Heart left ventricle (tissue), 13 donors: Measurements from ENCODE around the gene CTNNA1.

Experiments
- POLR2A ChIP-seq, 2 donors: fragments of 450-650 bp; IDR thresholded peaks; one replicate each; pipeline ENCODE4 v1.6.1; 2017; ENCODE audit warnings: antibody characterized with exemption in 2 of 2, mild to moderate bottlenecking in 2 of 2, moderate library complexity in 2 of 2
- TF ChIP-seq, protein P1 (sequence below), 12 donors: fragments of 200-600 bp; sonication (generic) in 4 of 12; IDR thresholded peaks; one replicate each; pipeline versions ENCODE4 v1.5.0 to v1.8.0; 2018 to 2022; ENCODE audit warnings: antibody characterized with exemption in 12 of 12, mild to moderate bottlenecking in 5 of 12
- donor health status: ischemic (EF 13 %, LVEDD 7.1; RV severe dilation, severe dysfunction).
- donor health status: DM: no; HTN: yes; CAD: no.
- donor health status: DM: no; HTN: no; CAD: no.
- donor health status: ischemic (EF 25% LVEDD 6.9; RV normal size, moderate dysfunction).
- donor health status: ischemic (EF 25% LVEDD 5.7; RV mildly dilated, moderate dysfunction).
- donor health status: ischemic (EF 35%, LVEDD 5.7; RV mildly dilated, moderate dysfunction).
- donor health status: nonischemic (EF 11% LVEDD 7.7; RV severe dilation, severe dysfunction).
- donor health status: DM: yes; HTN: yes; CAD: no.
- donor health status: PGD.
- donor health status: ischemic (EF 29% LVEDD 5.4; RV normal size, mild dysfunction).
- donor health status: nonischemic (EF 23%, LVEDD 6.1; RV moderate dilation, normal function).

DNA sequence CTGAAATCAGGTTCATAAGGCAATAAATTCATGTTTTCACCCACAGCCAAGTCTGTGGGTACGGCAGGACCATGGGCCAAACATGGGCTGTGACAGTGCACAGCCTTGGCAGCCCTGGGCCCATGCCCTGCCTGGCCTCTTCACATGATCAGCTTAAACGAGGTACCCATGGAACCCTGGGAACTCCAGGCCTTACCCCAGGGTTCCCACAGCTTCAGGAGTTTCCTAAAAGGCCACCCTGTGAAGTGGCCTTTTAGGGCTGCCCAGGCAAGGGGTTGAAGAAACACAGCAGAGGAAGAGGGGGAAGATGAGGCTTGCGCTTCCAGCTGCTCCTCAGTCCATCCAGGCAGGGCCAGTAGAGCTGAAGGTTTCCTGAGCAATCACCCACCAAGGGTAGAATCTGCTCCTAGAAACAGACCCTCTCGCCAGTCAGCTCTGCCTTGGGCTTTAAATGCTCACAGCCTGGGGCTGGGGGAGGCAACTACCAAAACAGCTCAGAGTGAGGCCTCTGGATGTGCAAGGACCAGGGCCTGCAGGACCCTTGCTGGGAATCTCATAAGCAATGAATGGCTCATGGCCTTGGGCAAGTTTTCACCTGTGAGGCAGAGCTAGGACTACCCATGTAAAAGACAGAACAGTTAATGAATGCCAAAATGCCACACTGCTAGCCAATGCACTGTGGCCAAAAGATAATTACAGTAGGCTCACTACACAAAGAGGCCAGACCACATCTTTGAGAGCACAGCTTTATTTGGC lies 201.2 kb downstream of the CTNNA1 start:
- TF ChIP-seq, protein P1, sequence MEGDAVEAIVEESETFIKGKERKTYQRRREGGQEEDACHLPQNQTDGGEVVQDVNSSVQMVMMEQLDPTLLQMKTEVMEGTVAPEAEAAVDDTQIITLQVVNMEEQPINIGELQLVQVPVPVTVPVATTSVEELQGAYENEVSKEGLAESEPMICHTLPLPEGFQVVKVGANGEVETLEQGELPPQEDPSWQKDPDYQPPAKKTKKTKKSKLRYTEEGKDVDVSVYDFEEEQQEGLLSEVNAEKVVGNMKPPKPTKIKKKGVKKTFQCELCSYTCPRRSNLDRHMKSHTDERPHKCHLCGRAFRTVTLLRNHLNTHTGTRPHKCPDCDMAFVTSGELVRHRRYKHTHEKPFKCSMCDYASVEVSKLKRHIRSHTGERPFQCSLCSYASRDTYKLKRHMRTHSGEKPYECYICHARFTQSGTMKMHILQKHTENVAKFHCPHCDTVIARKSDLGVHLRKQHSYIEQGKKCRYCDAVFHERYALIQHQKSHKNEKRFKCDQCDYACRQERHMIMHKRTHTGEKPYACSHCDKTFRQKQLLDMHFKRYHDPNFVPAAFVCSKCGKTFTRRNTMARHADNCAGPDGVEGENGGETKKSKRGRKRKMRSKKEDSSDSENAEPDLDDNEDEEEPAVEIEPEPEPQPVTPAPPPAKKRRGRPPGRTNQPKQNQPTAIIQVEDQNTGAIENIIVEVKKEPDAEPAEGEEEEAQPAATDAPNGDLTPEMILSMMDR (IDR thresholded peaks at IDR 0.05), result no peak
- no peak for TF ChIP-seq POLR2A (IDR thresholded peaks at IDR 0.05)
